Lower leg skin (tissue), 4 donors: ENCODE results near the gene MSANTD1. TPM values are rescaled to one million over a fixed set of nuclear protein-coding genes. Genes with fewer than 3 reads are reported as not detected.
A peak's percentile ranks its signal among the peaks of the same experiment; 100 is the strongest.

Experiments used
- DNase-seq, 2 donors: peaks; one replicate each; pipeline ENCODE4 v3.0.0-alpha.2; 2019; ENCODE audit warnings: low spot score in 2 of 2
- H3K4me3 ChIP-seq: fragments of 200-600 bp; sonication (generic); 2 replicates; pipeline ENCODE4 v1.5.1; 2017; ENCODE audit warnings: mild to moderate bottlenecking, low read depth; ENCODE audit not compliant: poor library complexity, severe bottlenecking
- CTCF ChIP-seq, 3 donors: fragments of 450-650 bp; IDR thresholded peaks; one replicate each; pipeline ENCODE4 v1.5.1; 2016; ENCODE audit warnings: antibody characterized with exemption in 3 of 3, mild to moderate bottlenecking in 3 of 3, moderate library complexity in 2 of 3
- POLR2A ChIP-seq, 2 donors: fragments of 450-650 bp; IDR thresholded peaks; one replicate each; pipeline ENCODE4 v1.6.1; 2016 to 2017; ENCODE audit warnings: antibody characterized with exemption in 2 of 2, mild to moderate bottlenecking in 1 of 2, moderate library complexity in 1 of 2
- WGBS, 2 donors: methylation state at CpG; one replicate each; pipeline ENCODE4 v1.1.5; 2018; 5-methylcytosine and 5-hydroxymethylcytosine counted together
- intact Hi-C: fragments of 100-400 bp; cut with DNase I; formaldehyde crosslinking; loops from one replicate; pipeline ENCODE4 v1.15.0; 2023; ENCODE audit warnings: low total_unique reads
- total RNA-seq, 4 donors: library from RNA; depleted of rRNA; stranded (reverse); fragments of >200 nt; gene quantifications; one replicate each; pipeline ENCODE4 v1.1.0, GENCODE V29; 2016

The MSANTD1 gene
- total RNA-seq, 4 donors from 2014 or later: 0.19 to 0.76 (median 0.35) TPM

DNA sequence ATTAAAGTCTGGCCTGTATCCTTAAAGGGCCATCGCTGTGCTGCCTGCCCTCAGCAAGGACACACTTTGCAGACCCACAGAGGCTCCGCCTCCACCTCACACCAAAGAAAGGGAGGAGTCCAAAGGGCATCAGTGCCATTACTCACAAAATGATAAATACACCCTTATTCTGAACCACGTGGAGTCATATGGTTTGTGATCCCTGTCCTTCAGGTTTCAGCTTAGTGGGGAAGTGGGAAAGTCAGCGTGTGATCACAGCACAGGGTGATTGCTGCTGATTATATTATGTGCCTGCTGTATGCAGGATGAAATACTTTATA is 35.9 kb upstream of the MSANTD1 start:
- no peak overlapping the region for H3K4me3 ChIP-seq
- peak in 1 of 2 donors; percentile 3 for DNase-seq
- intact Hi-C loops: no loop called here
- WGBS, 2 donors: 96 to 97% methylated on average over 4 of the region's 4 CpGs
- TF ChIP-seq CTCF (IDR thresholded peaks at IDR 0.05) (no peak), POLR2A (IDR thresholded peaks at IDR 0.05) (no peak)

GRCh38 chr4:3213661-3214250 is 35.2 kb upstream of the MSANTD1 start:
- 91 to 95% methylated on average over 12 to 15 of the region's 15 CpGs for WGBS, 2 donors
- DNase-seq: peak in 1 of 2 donors; percentile 77
- TF ChIP-seq CTCF (IDR thresholded peaks at IDR 0.05): no peak
- TF ChIP-seq POLR2A (IDR thresholded peaks at IDR 0.05): no peak
- H3K4me3 ChIP-seq: no peak overlapping the region
- intact Hi-C loops: no loop called here

DNA sequence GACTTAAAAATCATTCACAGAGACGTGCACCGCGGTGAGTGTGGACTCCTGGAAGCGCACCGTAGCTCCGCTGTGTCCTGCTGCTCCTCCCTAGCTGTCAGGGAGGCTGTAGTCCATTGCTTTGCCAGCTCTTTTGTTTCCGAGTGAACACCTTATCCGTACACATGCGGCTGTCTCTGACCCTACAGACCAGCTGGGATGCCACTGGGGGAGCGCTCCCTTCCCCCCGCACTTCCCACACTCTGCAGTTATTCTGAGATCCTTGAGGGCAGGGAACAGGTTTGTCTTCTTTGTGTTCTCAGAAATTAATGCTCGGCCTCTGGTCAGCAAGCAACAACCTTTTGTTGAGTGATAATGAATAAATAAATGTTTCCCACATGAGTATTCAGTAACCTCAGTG is 33.7 kb upstream of the MSANTD1 start:
- peak in 1 of 2 donors; percentile 28 for DNase-seq
- no peak overlapping the region for H3K4me3 ChIP-seq
- TF ChIP-seq CTCF (IDR thresholded peaks at IDR 0.05) (no peak), POLR2A (IDR thresholded peaks at IDR 0.05) (no peak)
- WGBS, 2 donors: 85 to 92% methylated on average over 12 of the region's 12 CpGs
- intact Hi-C loops: no loop called here

GRCh38 chr4:3215733-3216132 is 33.2 kb upstream of the MSANTD1 start:
- DNase-seq: peak in 1 of 2 donors; percentile 52
- 94 to 99% methylated on average over 4 of the region's 4 CpGs for WGBS, 2 donors

GRCh38 chr4:3217266-3217665 is 31.7 kb upstream of the MSANTD1 start:
- no peak overlapping the region for H3K4me3 ChIP-seq
- no peak for DNase-seq
- intact Hi-C loops: no loop called here
- TF ChIP-seq CTCF (IDR thresholded peaks at IDR 0.05): no peak
- no peak for TF ChIP-seq POLR2A (IDR thresholded peaks at IDR 0.05)
- 89 to 90% methylated on average over 2 of the region's 2 CpGs for whole genome bisulfite sequencing, 2 donors

More at GRCh38 chr4:3215733-3216132, 33.2 kb upstream of the MSANTD1 start:
- intact Hi-C loops: no loop called here
- TF ChIP-seq POLR2A (IDR thresholded peaks at IDR 0.05) (no peak), CTCF (IDR thresholded peaks at IDR 0.05) (no peak)
- H3K4me3 ChIP-seq: no peak overlapping the region

DNA sequence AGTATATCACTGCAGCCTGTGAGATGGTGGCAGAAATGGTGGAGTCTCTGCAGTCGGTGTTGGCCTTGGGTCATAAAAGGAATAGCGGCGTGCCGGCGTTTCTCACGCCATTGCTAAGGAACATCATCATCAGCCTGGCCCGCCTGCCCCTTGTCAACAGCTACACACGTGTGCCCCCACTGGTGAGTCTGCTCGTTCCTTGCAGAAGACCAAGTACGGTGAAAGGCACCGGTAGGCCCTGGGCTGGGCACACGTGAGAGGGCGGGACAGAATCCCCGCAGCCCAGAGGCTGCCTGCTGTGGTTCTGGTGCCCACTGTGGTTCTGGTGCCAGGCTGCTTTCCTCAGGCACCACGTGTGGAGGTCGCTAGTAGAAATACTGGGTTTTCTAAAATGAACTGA is 31.2 kb upstream of the MSANTD1 start:
- intact Hi-C loops: no loop called here
- no peak for DNase-seq
- WGBS, 2 donors: 90 to 95% methylated on average over 16 of the region's 16 CpGs
- TF ChIP-seq POLR2A (IDR thresholded peaks at IDR 0.05) (no peak), CTCF (IDR thresholded peaks at IDR 0.05) (no peak)
- no peak overlapping the region for H3K4me3 ChIP-seq
